ENCODE results near the gene ZSCAN20.

DNA sequence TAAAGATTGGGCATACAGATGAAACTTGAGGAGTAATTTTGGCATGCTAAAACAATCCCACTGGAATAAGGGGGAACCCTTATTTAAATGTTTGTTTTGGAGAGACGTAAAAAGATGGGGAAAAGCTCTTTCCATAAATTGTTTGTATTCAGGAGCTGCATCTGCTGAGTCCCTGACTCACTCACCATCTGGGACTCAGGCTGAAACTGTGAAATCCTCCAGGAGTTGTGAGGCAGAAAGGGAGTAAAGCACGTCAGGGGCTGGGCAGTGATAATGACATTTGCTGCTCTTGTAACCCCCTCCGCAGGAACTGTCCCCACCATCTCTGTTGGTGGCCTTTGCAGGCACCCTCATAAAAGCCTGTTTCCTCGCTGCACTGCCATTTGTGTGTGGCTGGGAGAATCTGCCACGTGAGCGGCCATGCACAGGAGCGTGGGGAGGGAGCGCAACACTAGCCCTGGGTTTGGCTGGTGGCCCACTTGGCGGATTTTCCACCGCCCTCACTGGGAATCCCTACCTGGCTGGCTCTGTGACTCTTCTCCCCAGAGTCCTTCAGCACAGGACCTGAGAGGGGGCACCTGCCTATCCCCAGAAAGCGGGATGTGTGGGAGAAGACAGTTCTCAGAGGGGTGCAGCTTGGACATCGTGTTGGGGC is 45.3 kb downstream of the ZSCAN20 start:
- TF ChIP-seq, protein P1, sequence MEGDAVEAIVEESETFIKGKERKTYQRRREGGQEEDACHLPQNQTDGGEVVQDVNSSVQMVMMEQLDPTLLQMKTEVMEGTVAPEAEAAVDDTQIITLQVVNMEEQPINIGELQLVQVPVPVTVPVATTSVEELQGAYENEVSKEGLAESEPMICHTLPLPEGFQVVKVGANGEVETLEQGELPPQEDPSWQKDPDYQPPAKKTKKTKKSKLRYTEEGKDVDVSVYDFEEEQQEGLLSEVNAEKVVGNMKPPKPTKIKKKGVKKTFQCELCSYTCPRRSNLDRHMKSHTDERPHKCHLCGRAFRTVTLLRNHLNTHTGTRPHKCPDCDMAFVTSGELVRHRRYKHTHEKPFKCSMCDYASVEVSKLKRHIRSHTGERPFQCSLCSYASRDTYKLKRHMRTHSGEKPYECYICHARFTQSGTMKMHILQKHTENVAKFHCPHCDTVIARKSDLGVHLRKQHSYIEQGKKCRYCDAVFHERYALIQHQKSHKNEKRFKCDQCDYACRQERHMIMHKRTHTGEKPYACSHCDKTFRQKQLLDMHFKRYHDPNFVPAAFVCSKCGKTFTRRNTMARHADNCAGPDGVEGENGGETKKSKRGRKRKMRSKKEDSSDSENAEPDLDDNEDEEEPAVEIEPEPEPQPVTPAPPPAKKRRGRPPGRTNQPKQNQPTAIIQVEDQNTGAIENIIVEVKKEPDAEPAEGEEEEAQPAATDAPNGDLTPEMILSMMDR (IDR thresholded peaks at IDR 0.05): no peak
- TF ChIP-seq ZFX (IDR thresholded peaks at IDR 0.05; ENCODE audit: borderline replicate concordance): no peak

Measured in 22Rv1 (cell line).